HepG2 (cell line): ENCODE results near the gene TEX35. TPM values are rescaled to one million over a fixed set of nuclear protein-coding genes. Genes with fewer than 3 reads are reported as not detected.

Experiments used
- FOXK1 ChIP-seq: sonication (generic); formaldehyde crosslinking; IDR thresholded peaks from 2 replicates; pipeline ENCODE4 v1.4.0; 2020; ENCODE audit warnings: low read depth, missing genetic modification reagents, borderline replicate concordance
- FOXP1 ChIP-seq, 2 experiments: fragments of 450-650 bp in 1 of 2; IDR thresholded peaks; 2 replicates each; pipeline ENCODE4 v1.6.1; 2017 to 2018; ENCODE audit warnings: antibody characterized with exemption in 1 of 2
- HDAC6 ChIP-seq: fragments of 200-600 bp; sonication (generic); IDR thresholded peaks from 2 replicates; pipeline ENCODE4 v1.7.0; 2017; ENCODE audit warnings: mild to moderate bottlenecking, antibody characterized with exemption, low read length, low read depth
- HNRNPH1 ChIP-seq: fragments of 200-400 bp; formaldehyde crosslinking; optimal IDR thresholded peaks from 2 replicates; pipeline ENCODE3; 2017; ENCODE audit warnings: mild to moderate bottlenecking, low read depth, low read length
- IRF2 ChIP-seq: IDR thresholded peaks from 2 replicates; pipeline ENCODE4 v1.6.1; 2018; ENCODE audit warnings: missing genetic modification reagents, missing compliant biosample characterization
- KAT7 ChIP-seq: IDR thresholded peaks from 2 replicates; pipeline ENCODE4 v1.6.1; 2018; ENCODE audit warnings: borderline replicate concordance, missing compliant biosample characterization
- MBNL3 ChIP-seq: fragments of 250-450 bp; sonication (Bioruptor Pico); conservative IDR thresholded peaks from 2 replicates; pipeline ENCODE4 v1.8.0; 2022; ENCODE audit warnings: mild to moderate bottlenecking, inconsistent platforms
- MTF1 ChIP-seq: sonication (generic); formaldehyde crosslinking; IDR thresholded peaks from 2 replicates; pipeline ENCODE4 v1.5.0; 2020; ENCODE audit warnings: missing genetic modification reagents
- NCOA2 ChIP-seq: sonication (generic); formaldehyde crosslinking; IDR thresholded peaks from 2 replicates; pipeline ENCODE4 v1.8.0; 2022; ENCODE audit warnings: inconsistent platforms
- NFYC ChIP-seq: IDR thresholded peaks from 2 replicates; pipeline ENCODE4 v1.6.1; 2016; ENCODE audit warnings: missing genetic modification reagents, missing compliant biosample characterization
- RBFOX2 ChIP-seq: fragments of 200-400 bp; formaldehyde crosslinking; IDR thresholded peaks from 2 replicates; pipeline ENCODE4 v1.6.1; 2017; ENCODE audit warnings: low read depth, mild to moderate bottlenecking, low read length
- REPIN1 ChIP-seq: sonication (generic); formaldehyde crosslinking; IDR thresholded peaks from 2 replicates; pipeline ENCODE4 v1.8.0; 2022; ENCODE audit warnings: missing genetic modification reagents, low read depth, mild to moderate bottlenecking, borderline replicate concordance
- RORA ChIP-seq: sonication (generic); formaldehyde crosslinking; IDR thresholded peaks from 2 replicates; pipeline ENCODE4 v1.5.0; 2020; ENCODE audit warnings: mild to moderate bottlenecking, missing genetic modification reagents, moderate library complexity
- SKI ChIP-seq: fragments of 450-650 bp; IDR thresholded peaks from one replicate; pipeline ENCODE4 v1.6.1; 2018; ENCODE audit warnings: mild to moderate bottlenecking; ENCODE audit not compliant: partially characterized antibody
- SMAD1 ChIP-seq: sonication (generic); formaldehyde crosslinking; IDR thresholded peaks from 2 replicates; pipeline ENCODE4 v1.4.0; 2020; ENCODE audit warnings: missing genetic modification reagents, low read depth, mild to moderate bottlenecking, borderline replicate concordance
- SOX5 ChIP-seq: IDR thresholded peaks from 2 replicates; pipeline ENCODE4 v1.6.1; 2016; ENCODE audit warnings: borderline replicate concordance
- TARDBP ChIP-seq: sonication (generic); formaldehyde crosslinking; IDR thresholded peaks from 2 replicates; pipeline ENCODE4 v1.8.0; 2022; ENCODE audit warnings: mild to moderate bottlenecking, missing genetic modification reagents
- TCF12 ChIP-seq, 2 experiments: fragments of 450-650 bp in 1 of 2; sonication (generic) in 1 of 2; formaldehyde crosslinking in 1 of 2; IDR thresholded peaks; 2 replicates each; pipeline versions ENCODE4 v1.6.1 to v1.8.0; 2017 to 2022; ENCODE audit warnings: antibody characterized with exemption in 1 of 2, mild to moderate bottlenecking in 1 of 2, missing genetic modification reagents in 1 of 2, moderate library complexity in 1 of 2
- ZFX ChIP-seq: sonication (generic); formaldehyde crosslinking; IDR thresholded peaks from 2 replicates; pipeline ENCODE4 v1.4.0; 2020; ENCODE audit warnings: mild to moderate bottlenecking, low read depth, missing genetic modification reagents, moderate library complexity
- ZNF17 ChIP-seq: sonication (generic); formaldehyde crosslinking; IDR thresholded peaks from 2 replicates; pipeline ENCODE4 v1.5.0; 2020; ENCODE audit warnings: mild to moderate bottlenecking, missing genetic modification reagents
- ZNF333 ChIP-seq: sonication (generic); formaldehyde crosslinking; IDR thresholded peaks from 2 replicates; pipeline ENCODE4 v1.4.0; 2020; ENCODE audit warnings: mild to moderate bottlenecking, missing genetic modification reagents, borderline replicate concordance
- ZNF672 ChIP-seq: sonication (generic); formaldehyde crosslinking; IDR thresholded peaks from 2 replicates; pipeline ENCODE4 v1.8.1; 2022; ENCODE audit warnings: missing genetic modification reagents
- ZNF737 ChIP-seq: sonication (generic); formaldehyde crosslinking; IDR thresholded peaks from 2 replicates; pipeline ENCODE4 v1.5.0; 2020; ENCODE audit warnings: missing genetic modification reagents, mild to moderate bottlenecking, borderline replicate concordance
- ZNF772 ChIP-seq: sonication (generic); formaldehyde crosslinking; IDR thresholded peaks from 2 replicates; pipeline ENCODE4 v1.5.0; 2020; ENCODE audit warnings: mild to moderate bottlenecking, missing genetic modification reagents
- ZSCAN25 ChIP-seq: sonication (generic); formaldehyde crosslinking; IDR thresholded peaks from 2 replicates; pipeline ENCODE4 v1.8.0; 2022; ENCODE audit warnings: mild to moderate bottlenecking, missing genetic modification reagents
- polyA plus RNA-seq, 8 experiments: library from polyadenylated mRNA; depleted of rRNA in 3 of 8; stranded (reverse) in 7 of 8; unstranded in 1 of 8; fragments of >200 nt; fragmentation: Illumina TruSeq in 4 of 8; extraction: Trizol in 4 of 8; gene quantifications; 2 replicates each; pipeline versions ENCODE4 v1.2.1 to v1.2.3, GENCODE V29; 2011 to 2016; ENCODE audit warnings: low read depth in 4 of 8, missing spikeins in 1 of 8, mixed read lengths in 1 of 8; ENCODE audit not compliant: insufficient read depth in 1 of 8
- total RNA-seq, 5 experiments: library from RNA; depleted of rRNA; stranded (reverse); fragments of >200 nt; fragmentation: Illumina TruSeq; extraction: Trizol; gene quantifications; 2 replicates each; pipeline ENCODE4 v1.2.3, GENCODE V29; 2016; ENCODE audit warnings: low read depth in 1 of 5
- TF ChIP-seq, protein P1 (sequence below): sonication (generic); formaldehyde crosslinking; IDR thresholded peaks from 2 replicates; pipeline ENCODE4 v1.8.0; 2022; ENCODE audit warnings: mild to moderate bottlenecking, missing genetic modification reagents
- TF ChIP-seq, protein P2 (sequence below): sonication (generic); formaldehyde crosslinking; IDR thresholded peaks from 2 replicates; pipeline ENCODE4 v1.8.0; 2022; ENCODE audit warnings: missing genetic modification reagents, mild to moderate bottlenecking, moderate library complexity, borderline replicate concordance
- TF ChIP-seq, protein P3 (sequence below): sonication (generic); formaldehyde crosslinking; IDR thresholded peaks from 2 replicates; pipeline ENCODE4 v1.4.0; 2020; ENCODE audit warnings: missing genetic modification reagents; ENCODE audit errors: not compliant biosample characterization

Gene TEX35
- total and polyA plus RNA-seq, 2 of the 13 experiments (the other 11 are each of a cell fraction or from before 2014, with no cell fraction given), result not detected

DNA sequence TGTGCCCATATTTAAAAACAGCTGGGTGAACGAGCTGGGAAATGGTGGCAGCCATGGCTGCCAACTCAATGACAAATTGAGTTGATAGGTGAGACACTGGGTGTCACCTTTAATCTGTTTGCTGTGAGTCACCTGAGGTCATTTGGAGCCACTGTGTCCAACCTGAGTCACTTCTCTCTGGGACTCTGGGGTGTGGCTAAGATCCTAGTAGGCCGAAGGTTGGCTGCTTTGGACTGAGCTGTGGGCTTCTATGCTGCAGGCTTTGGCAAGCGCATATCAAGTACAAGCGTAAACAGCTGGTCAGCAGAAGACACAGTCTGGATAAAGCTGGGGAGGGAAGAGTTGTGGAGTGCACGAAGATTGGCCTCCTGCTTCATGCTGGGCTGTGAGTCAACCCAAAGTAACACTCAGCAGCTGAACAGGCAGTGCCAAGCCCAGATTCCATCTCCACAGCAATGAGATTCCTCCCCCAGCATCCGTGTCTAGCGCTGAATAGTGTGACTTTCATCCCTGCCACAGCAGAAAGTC lies 24.0 kb downstream of the TEX35 start (continued):
- TF ChIP-seq, protein P1, sequence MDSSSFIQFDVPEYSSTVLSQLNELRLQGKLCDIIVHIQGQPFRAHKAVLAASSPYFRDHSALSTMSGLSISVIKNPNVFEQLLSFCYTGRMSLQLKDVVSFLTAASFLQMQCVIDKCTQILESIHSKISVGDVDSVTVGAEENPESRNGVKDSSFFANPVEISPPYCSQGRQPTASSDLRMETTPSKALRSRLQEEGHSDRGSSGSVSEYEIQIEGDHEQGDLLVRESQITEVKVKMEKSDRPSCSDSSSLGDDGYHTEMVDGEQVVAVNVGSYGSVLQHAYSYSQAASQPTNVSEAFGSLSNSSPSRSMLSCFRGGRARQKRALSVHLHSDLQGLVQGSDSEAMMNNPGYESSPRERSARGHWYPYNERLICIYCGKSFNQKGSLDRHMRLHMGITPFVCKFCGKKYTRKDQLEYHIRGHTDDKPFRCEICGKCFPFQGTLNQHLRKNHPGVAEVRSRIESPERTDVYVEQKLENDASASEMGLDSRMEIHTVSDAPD, result no peak
- TF ChIP-seq KAT7, result no peak
- TF ChIP-seq ZNF333 (CRISPR knock-in tag), result no peak
- no peak for TF ChIP-seq TARDBP (CRISPR knock-in tag)
- no peak for TF ChIP-seq ZNF672 (CRISPR knock-in tag)
- TF ChIP-seq FOXK1 (CRISPR knock-in tag), result no peak
- no peak for TF ChIP-seq ZNF17 (CRISPR knock-in tag)
- no peak for TF ChIP-seq MBNL3 (CRISPR knock-in tag)
- TF ChIP-seq, protein P2, sequence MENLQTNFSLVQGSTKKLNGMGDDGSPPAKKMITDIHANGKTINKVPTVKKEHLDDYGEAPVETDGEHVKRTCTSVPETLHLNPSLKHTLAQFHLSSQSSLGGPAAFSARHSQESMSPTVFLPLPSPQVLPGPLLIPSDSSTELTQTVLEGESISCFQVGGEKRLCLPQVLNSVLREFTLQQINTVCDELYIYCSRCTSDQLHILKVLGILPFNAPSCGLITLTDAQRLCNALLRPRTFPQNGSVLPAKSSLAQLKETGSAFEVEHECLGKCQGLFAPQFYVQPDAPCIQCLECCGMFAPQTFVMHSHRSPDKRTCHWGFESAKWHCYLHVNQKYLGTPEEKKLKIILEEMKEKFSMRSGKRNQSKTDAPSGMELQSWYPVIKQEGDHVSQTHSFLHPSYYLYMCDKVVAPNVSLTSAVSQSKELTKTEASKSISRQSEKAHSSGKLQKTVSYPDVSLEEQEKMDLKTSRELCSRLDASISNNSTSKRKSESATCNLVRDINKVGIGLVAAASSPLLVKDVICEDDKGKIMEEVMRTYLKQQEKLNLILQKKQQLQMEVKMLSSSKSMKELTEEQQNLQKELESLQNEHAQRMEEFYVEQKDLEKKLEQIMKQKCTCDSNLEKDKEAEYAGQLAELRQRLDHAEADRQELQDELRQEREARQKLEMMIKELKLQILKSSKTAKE (CRISPR knock-in tag), result no peak
- no peak for TF ChIP-seq IRF2
- no peak for TF ChIP-seq NCOA2 (CRISPR knock-in tag)
- TF ChIP-seq HDAC6, result no peak
- no peak for TF ChIP-seq MTF1 (CRISPR knock-in tag)
- TF ChIP-seq HNRNPH1, result no peak
- TF ChIP-seq ZFX (CRISPR knock-in tag), result 0 out of 2 replicates have a peak, but pooled peaks have one; percentile 37
- TF ChIP-seq SOX5 (CRISPR knock-in tag), result peak; percentile 16; the same call in 1 of the 2 replicates
- TF ChIP-seq TCF12 (IDR thresholded peaks at IDR 0.05), result no peak
- no peak for TF ChIP-seq TCF12 (CRISPR knock-in tag; IDR thresholded peaks at IDR 0.05)
- no peak for TF ChIP-seq RBFOX2
- TF ChIP-seq SKI, result peak; percentile 22
- no peak for TF ChIP-seq SMAD1 (CRISPR knock-in tag)
- TF ChIP-seq ZNF737 (CRISPR knock-in tag), result no peak
- TF ChIP-seq ZNF772 (CRISPR knock-in tag), result no peak
- TF ChIP-seq NFYC (CRISPR knock-in tag), result no peak
- TF ChIP-seq, protein P3, sequence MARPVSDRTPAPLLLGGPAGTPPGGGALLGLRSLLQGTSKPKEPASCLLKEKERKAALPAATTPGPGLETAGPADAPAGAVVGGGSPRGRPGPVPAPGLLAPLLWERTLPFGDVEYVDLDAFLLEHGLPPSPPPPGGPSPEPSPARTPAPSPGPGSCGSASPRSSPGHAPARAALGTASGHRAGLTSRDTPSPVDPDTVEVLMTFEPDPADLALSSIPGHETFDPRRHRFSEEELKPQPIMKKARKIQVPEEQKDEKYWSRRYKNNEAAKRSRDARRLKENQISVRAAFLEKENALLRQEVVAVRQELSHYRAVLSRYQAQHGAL (CRISPR knock-in tag), result no peak
- TF ChIP-seq RORA (CRISPR knock-in tag), result no peak
- TF ChIP-seq REPIN1 (CRISPR knock-in tag), result no peak
- TF ChIP-seq ZSCAN25 (CRISPR knock-in tag), result no peak
- TF ChIP-seq FOXP1 (IDR thresholded peaks at IDR 0.05), result no peak
- 0 out of 2 replicates have a peak, but pooled peaks have one; percentile 23 for TF ChIP-seq FOXP1 (CRISPR knock-in tag; IDR thresholded peaks at IDR 0.05)
